ENCODE measurements around the gene RPS19. TPM values are rescaled to one million over a fixed set of nuclear protein-coding genes. Genes with fewer than 3 reads are reported as not detected.
A peak's percentile ranks its signal among the peaks of the same experiment; 100 is the strongest.

RPS19 gene
- total and polyA plus RNA-seq, 10 of the 15 experiments (the other 5 are each of a cell fraction or from before 2014, with no cell fraction given), result 2,615 to 5,578 (median 4,127) TPM

- H3K79me2 ChIP-seq (ENCODE audit: control insufficient read depth, insufficient read depth, low read length), result no peaks in the 10 kb centered on the region
- no peaks in the 10 kb centered on the region for H4K20me1 ChIP-seq (ENCODE audit: control insufficient read depth, insufficient read depth)
- H3K4me3 ChIP-seq, result no peak overlapping the region
- H2AFZ ChIP-seq (ENCODE audit: control insufficient read depth, low read depth, low read length), result no peak overlapping the region
- peaks cover 2% of the 10 kb centered on the region; the same call in 1 of the 2 replicates for H3K4me1 ChIP-seq (ENCODE audit: control insufficient read depth, insufficient read depth, low read length)
- CTCF ChIA-PET, result no interaction called here
- FAIRE-seq (no peak), ATAC-seq (peak; percentile 24), DNase-seq (ENCODE audit: low read depth, low spot score) (no peak)
- RAD21 ChIA-PET (ENCODE audit: unreplicated experiment), result interaction anchor here (0.6 kb wide), 1 partner anchor 13 kb away, joined by 3 read pairs; no protein-coding TSS in a partner anchor
- H3K4me2 ChIP-seq (ENCODE audit: control insufficient read depth, insufficient read depth), result no peak overlapping the region
- H3K36me3 ChIP-seq (ENCODE audit: control insufficient read depth in 2 of 2, insufficient read depth in 2 of 2, low read length in 1 of 2), result no peaks in the 10 kb centered on the region
- H3K27ac ChIP-seq (ENCODE audit: control insufficient read depth, insufficient read depth), result no peak overlapping the region
- H3K9ac ChIP-seq (ENCODE audit: control insufficient read depth, insufficient read depth, low read length), result no peak overlapping the region
- TF ChIP-seq SIN3A (IDR thresholded peaks at IDR 0.05; ENCODE audit: low read depth, low read length) (no peak), GATAD2B (conservative IDR thresholded peaks at IDR 0.05; ENCODE audit: low read depth) (no peak), ETV6 (conservative IDR thresholded peaks at IDR 0.05 in 1 of 2, IDR thresholded peaks at IDR 0.05 in 1 of 2; ENCODE audit: borderline replicate concordance in 1 of 2, low read depth in 1 of 2) (no peak), CTCF (IDR thresholded peaks at IDR 0.05 in 2 of 3, conservative IDR thresholded peaks at IDR 0.05 in 1 of 3; ENCODE audit: control insufficient read depth in 2 of 3, extremely low read depth in 1 of 3, insufficient read depth in 1 of 3, low read depth in 3 of 3, low read length in 3 of 3) (0 out of 6 replicates have a peak, but pooled peaks of 1 of the 3 experiments have one; percentile 3), HDGF (IDR thresholded peaks at IDR 0.05) (0 out of 2 replicates have a peak, but pooled peaks have one; percentile 14), SUPT20H (IDR thresholded peaks at IDR 0.05; ENCODE audit: borderline replicate concordance, control insufficient read depth, low read depth, low read length) (no peak), BRCA1 (IDR thresholded peaks at IDR 0.05; ENCODE audit: low read depth, low read length) (no peak), ELK1 (IDR thresholded peaks at IDR 0.05; ENCODE audit: low read depth, low read length) (no peak), NBN (IDR thresholded peaks at IDR 0.05) (0 out of 2 replicates have a peak, but pooled peaks have one; percentile 28), IRF4 (IDR thresholded peaks at IDR 0.05; ENCODE audit: low read depth, low read length) (no peak), DPF2 (IDR thresholded peaks at IDR 0.05) (no peak), JUNB (IDR thresholded peaks at IDR 0.05) (no peak), E2F4 (IDR thresholded peaks at IDR 0.05; ENCODE audit: low read depth, low read length) (no peak)
- 24% methylated on average over 26 of the region's 26 CpGs for WGBS (ENCODE audit: insufficient coverage, insufficient replicate concordance, low lambda C conversion rate, missing lambda C conversion rate)
- in situ Hi-C loops (cut with MboI) (no loop called here), intact Hi-C loops (cut with micrococcal nuclease; ENCODE audit: unreplicated experiment) (no loop called here)
- POLR2A ChIA-PET, result interaction anchor here (1.2 kb wide), 1 partner anchor 48 kb away, joined by 4 read pairs; no protein-coding TSS in a partner anchor
- SMC1A ChIA-PET (ENCODE audit: uncharacterized antibody, unreplicated experiment), result no interaction called here
- peaks cover 0 to 5% of the 10 kb centered on the region in 2 experiments; a peak in 2 of 4 replicates for H3K27me3 ChIP-seq (replicated peaks in 1 of 2; ENCODE audit: control insufficient read depth in 2 of 2, insufficient read depth in 2 of 2, low read length in 1 of 2)
- H3K9me3 ChIP-seq (replicated peaks; ENCODE audit: control insufficient read depth, insufficient read depth, low read length), result no peaks in the 10 kb centered on the region; the same call in 2 of the 3 replicates
- BruUV-seq (replicated peaks), result no TSS peak
Measured at GRCh38 chr19:41920882-41921576, 61.0 kb downstream of the RPS19 start.

All from GM12878 (cell line).